Measurements from ENCODE around the gene LRRC8B. TPM values are rescaled to one million over a fixed set of nuclear protein-coding genes. Genes with fewer than 3 reads are reported as not detected.

LRRC8B gene
- polyA plus RNA-seq, 2 of the 4 experiments (the other 2 are of a cell fraction): 3.2 to 10.3 TPM

- ChIA-PET CTCF (interaction anchor here (0.7 to 7.5 kb wide), 6 partner anchors 9 to 135 kb away, joined by 3 to 64 read pairs (median 4); no protein-coding TSS in a partner anchor), POLR2A (interaction anchor here (1.0 kb wide), 2 partner anchors 35 to 130 kb away, joined by 3 to 5 read pairs; no protein-coding TSS in a partner anchor)
- TF ChIP-seq CHD4 (IDR thresholded peaks at IDR 0.05; ENCODE audit: borderline replicate concordance) (no peak), MAFK (IDR thresholded peaks at IDR 0.05; ENCODE audit: partially characterized antibody) (no peak), KDM1A (IDR thresholded peaks at IDR 0.05; ENCODE audit: low read depth) (no peak)
- H3K9me3 ChIP-seq: no peaks in the 10 kb centered on the region
- no peak for DNase-seq (ENCODE audit: low read depth in 1 of 2, low spot score in 1 of 2)
- H3K4me2 ChIP-seq: peak overlapping the region; percentile 80
- no peak for FAIRE-seq
- WGBS (ENCODE audit: missing lambda C conversion rate): 59% methylated on average over 17 of the region's 19 CpGs
- peaks cover 31% of the 10 kb centered on the region for H3K4me1 ChIP-seq
- H3K4me3 ChIP-seq: peak overlapping the region; percentile 76
- peak overlapping the region; percentile 81 to 95 for H3K27ac ChIP-seq
- ATAC-seq: peak in 1 of 2 experiments; percentile 2; a peak in 2 of 6 replicates
Observed at GRCh38 chr1:89631816-89632656, 107.4 kb downstream of the LRRC8B start.

GRCh38 chr1:89632657-89633247 is 108.1 kb downstream of the LRRC8B start, which contains the start of gene LRRC8C:
LRRC8C (plus strand) TSS chr1:89633120; CDS start chr1:89686474, 53,354 bp downstream.
- Histone ChIP-seq H3K4me1 (peaks cover 38% of the 10 kb centered on the region), H3K27ac (peak within 1 kb of the TSS; percentile 81 to 95), H3K9me3 (no peaks in the 10 kb centered on the region), H3K4me3 (peak within 1 kb of the TSS; percentile 76), H3K4me2 (peak within 1 kb of the TSS; percentile 81)
- DNase-seq (ENCODE audit: low read depth in 1 of 2, low spot score in 1 of 2): peak; percentile 47 to 69
- ATAC-seq: peak; percentile 90
- WGBS (ENCODE audit: missing lambda C conversion rate): no CpG with 5 or more reads among the region's 76 CpGs
- FAIRE-seq: no peak
- ChIA-PET CTCF (interaction anchor here (0.8 to 7.5 kb wide), 7 partner anchors 12 to 134 kb away, joined by 3 to 64 read pairs (median 4); no protein-coding TSS in a partner anchor), POLR2A (interaction anchor here (1.0 kb wide), 2 partner anchors 34 to 130 kb away, joined by 3 to 5 read pairs; no protein-coding TSS in a partner anchor)
- no peak for TF ChIP-seq E2F6 (IDR thresholded peaks at IDR 0.05; ENCODE audit: borderline replicate concordance, low read depth)
- TF ChIP-seq SMC3 (IDR thresholded peaks at IDR 0.05): peak; percentile 78
- TF ChIP-seq FOSB (CRISPR knock-in tag; IDR thresholded peaks at IDR 0.05): no peak
- no peak for TF ChIP-seq ZSCAN20 (CRISPR knock-in tag; IDR thresholded peaks at IDR 0.05)
- TF ChIP-seq RFX5 (IDR thresholded peaks at IDR 0.05): no peak
- peak; percentile 59 for TF ChIP-seq POLR2A (IDR thresholded peaks at IDR 0.05; ENCODE audit: low read length)
- no peak for TF ChIP-seq HES2 (IDR thresholded peaks at IDR 0.05)
- TF ChIP-seq RCOR1 (IDR thresholded peaks at IDR 0.05; ENCODE audit: low read depth, low read length): no peak
- TF ChIP-seq POLR2AphosphoS2 (conservative IDR thresholded peaks at IDR 0.05; ENCODE audit: low read length): no peak
- no peak for TF ChIP-seq PHF8 (IDR thresholded peaks at IDR 0.05; ENCODE audit: borderline replicate concordance, low read depth)
- TF ChIP-seq FOXS1 (CRISPR knock-in tag; IDR thresholded peaks at IDR 0.05): no peak
- TF ChIP-seq ELK1 (IDR thresholded peaks at IDR 0.05; ENCODE audit: low read depth, low read length): no peak
- no peak for TF ChIP-seq HOXB13 (CRISPR knock-in tag; IDR thresholded peaks at IDR 0.05; ENCODE audit: low read depth)
- no peak for TF ChIP-seq MAFK (IDR thresholded peaks at IDR 0.05; ENCODE audit: partially characterized antibody)
- TF ChIP-seq HOXB5 (CRISPR knock-in tag; IDR thresholded peaks at IDR 0.05): no peak
- TF ChIP-seq CHD4 (IDR thresholded peaks at IDR 0.05; ENCODE audit: borderline replicate concordance): no peak
- TF ChIP-seq EHF (CRISPR knock-in tag; IDR thresholded peaks at IDR 0.05): no peak
- no peak for TF ChIP-seq KDM1A (IDR thresholded peaks at IDR 0.05; ENCODE audit: low read depth)
- TF ChIP-seq CBX8 (IDR thresholded peaks at IDR 0.05): no peak
- 0 out of 5 replicates have a peak, but pooled peaks of 1 of the 2 experiments have one; percentile 46 for TF ChIP-seq JUN (IDR thresholded peaks at IDR 0.05)
- TF ChIP-seq RAD21 (conservative IDR thresholded peaks at IDR 0.05 in 1 of 2, IDR thresholded peaks at IDR 0.05 in 1 of 2): peak in 1 of 2 experiments; percentile 77; a peak in 4 of 5 replicates
- no peak for TF ChIP-seq EHMT2 (IDR thresholded peaks at IDR 0.05; ENCODE audit: low read depth)
- TF ChIP-seq CEBPB (IDR thresholded peaks at IDR 0.05): no peak
- peak; percentile 53 for TF ChIP-seq CTCF (IDR thresholded peaks at IDR 0.05)
- no peak for TF ChIP-seq NPAS2 (CRISPR knock-in tag; IDR thresholded peaks at IDR 0.05; ENCODE audit: borderline replicate concordance)
- no peak for TF ChIP-seq FOSL2 (IDR thresholded peaks at IDR 0.05)
- TF ChIP-seq FOSL2 (CRISPR knock-in tag; IDR thresholded peaks at IDR 0.05): no peak
- TF ChIP-seq JUNB (IDR thresholded peaks at IDR 0.05): no peak
- no peak for TF ChIP-seq KDM5A (IDR thresholded peaks at IDR 0.05)
- no peak for TF ChIP-seq HEYL (CRISPR knock-in tag; IDR thresholded peaks at IDR 0.05)
- TF ChIP-seq TFCP2L1 (CRISPR knock-in tag; IDR thresholded peaks at IDR 0.05): no peak

Data from A549 (cell line).